Sigmoid colon (tissue), 4 donors: ENCODE results near the gene SNRNP48.

Experiments used
- CTCF ChIP-seq, 4 experiments: fragments of 450-650 bp in 3 of 4; fragments of 200-600 bp in 1 of 4; IDR thresholded peaks; one replicate each; pipeline ENCODE4 v1.5.1; 2016 to 2019; ENCODE audit warnings: antibody characterized with exemption in 4 of 4, mild to moderate bottlenecking in 3 of 4, moderate library complexity in 2 of 4
- EP300 ChIP-seq, 4 donors: sonication (generic); formaldehyde crosslinking; IDR thresholded peaks; one replicate each; pipeline ENCODE4 v1.6.1; 2017; ENCODE audit warnings: antibody characterized with exemption in 4 of 4
- POLR2A ChIP-seq, 2 donors: fragments of 450-650 bp; IDR thresholded peaks; one replicate each; pipeline ENCODE4 v1.6.1; 2016; ENCODE audit warnings: antibody characterized with exemption in 2 of 2, mild to moderate bottlenecking in 2 of 2, moderate library complexity in 2 of 2
- POLR2AphosphoS5 ChIP-seq, 4 donors: sonication (generic); formaldehyde crosslinking; IDR thresholded peaks; one replicate each; pipeline ENCODE4 v1.6.1; 2017; ENCODE audit warnings: antibody characterized with exemption in 4 of 4

GRCh38 chr6:7578931-7579330 lies 11.1 kb upstream of the SNRNP48 start:
- TF ChIP-seq POLR2AphosphoS5 (IDR thresholded peaks at IDR 0.05) (no peak), EP300 (IDR thresholded peaks at IDR 0.05) (no peak), CTCF (IDR thresholded peaks at IDR 0.05) (no peak), POLR2A (IDR thresholded peaks at IDR 0.05) (no peak)
